ELF-1 (cell line): ENCODE data around the gene AMY2B.
"Not testable (repeated sequence)": the region's sequence is repeated elsewhere in the genome, so short reads cannot be mapped to it uniquely, and the experiment has no call there.

ENCODE experiments used
- DNase-seq: peaks from one replicate; pipeline ENCODE4 v3.0.0-alpha.2; 2016; ENCODE audit warnings: low read depth, low spot score

AMY2B gene

GRCh38 chr1:103616994-103617477 lies 45.6 kb downstream of the AMY2B start, which contains the start of gene AMY2A:
TSS of gene AMY2A (plus strand) at chr1:103617427. CDS start at chr1:103617441, 14 bp downstream.
- not testable (repeated sequence) for DNase-seq

- DNase-seq: not testable (repeated sequence)
These were observed 56.0 kb downstream of the AMY2B start for GRCh38 chr1:103627436-103627835.
